Frontal cortex (tissue), 4 donors: ENCODE data around the gene IFT122. TPM values are rescaled to one million over a fixed set of nuclear protein-coding genes. Genes with fewer than 3 reads are reported as not detected.
"Not testable (repeated sequence)": the region's sequence is repeated elsewhere in the genome, so short reads cannot be mapped to it uniquely, and the experiment has no call there.

Source experiments
- DNase-seq, 2 donors: peaks; one replicate each; pipeline ENCODE4 v3.0.0; 2012; ENCODE audit warnings: low spot score in 2 of 2
- FAIRE-seq: peaks from 2 replicates; lab custom pipeline; 2012; peaks lifted over from hg19 to GRCh38; lab: Jason Lieb, UNC
- total RNA-seq: library from RNA; depleted of rRNA; stranded (reverse); fragments of >200 nt; gene quantifications from one replicate; pipeline ENCODE4 v1.2.3, GENCODE V29; 2014
- donor health status: control.
- donor health status: control.
- donor health status: control.

Gene IFT122
- total RNA-seq: 30.2 TPM

DNA sequence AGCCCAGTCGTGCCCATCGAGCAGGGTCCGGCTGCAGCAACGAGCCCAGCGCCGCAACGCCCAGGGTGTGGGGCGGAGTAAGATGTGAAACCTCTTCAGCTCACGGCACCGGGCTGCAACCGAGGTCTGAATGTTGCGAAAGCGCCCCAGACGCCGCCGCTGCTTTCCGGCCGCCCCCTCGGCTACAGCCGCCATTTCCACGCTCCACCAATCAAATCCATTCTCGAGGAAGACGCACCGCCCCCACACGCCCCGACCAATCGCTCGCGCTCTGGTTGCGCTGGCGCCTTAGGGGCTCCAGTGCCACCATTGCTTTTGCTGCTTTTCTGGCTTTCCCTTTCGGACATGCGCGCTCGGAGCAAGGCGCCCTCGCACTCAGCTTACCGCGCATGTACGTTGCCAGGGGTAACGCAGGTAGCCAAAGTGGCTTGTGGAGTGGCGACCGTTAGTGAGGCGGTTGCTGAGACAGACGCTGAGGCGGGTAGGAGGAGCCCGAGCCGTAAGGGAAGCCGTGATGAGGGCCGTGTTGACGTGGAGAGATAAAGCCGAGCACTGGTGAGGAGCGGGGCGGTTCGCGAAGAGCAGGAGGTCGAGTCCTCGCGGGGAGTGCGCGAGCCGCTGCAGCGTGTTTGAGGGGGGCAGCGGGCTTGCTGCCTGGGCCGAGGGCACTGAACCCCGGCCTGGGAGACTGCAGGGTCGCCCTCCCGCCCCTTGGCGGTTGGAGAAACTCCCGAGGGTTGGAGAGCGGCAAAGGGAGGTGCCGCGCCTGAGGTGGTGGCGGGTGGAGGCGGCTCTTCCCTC, at the start of gene IFT122, which contains the start of gene MBD4:
Gene IFT122 (plus strand): TSS at position 408 of the 801 bp plus-strand sequence. CDS start 107 bp downstream, at position 515.
Gene MBD4 (minus strand): TSS at position 132 of the 801 bp plus-strand sequence. CDS start 115 bp downstream, at position 17.
- FAIRE-seq: peak; percentile 61
- DNase-seq: peak; percentile 92 to 97

DNA sequence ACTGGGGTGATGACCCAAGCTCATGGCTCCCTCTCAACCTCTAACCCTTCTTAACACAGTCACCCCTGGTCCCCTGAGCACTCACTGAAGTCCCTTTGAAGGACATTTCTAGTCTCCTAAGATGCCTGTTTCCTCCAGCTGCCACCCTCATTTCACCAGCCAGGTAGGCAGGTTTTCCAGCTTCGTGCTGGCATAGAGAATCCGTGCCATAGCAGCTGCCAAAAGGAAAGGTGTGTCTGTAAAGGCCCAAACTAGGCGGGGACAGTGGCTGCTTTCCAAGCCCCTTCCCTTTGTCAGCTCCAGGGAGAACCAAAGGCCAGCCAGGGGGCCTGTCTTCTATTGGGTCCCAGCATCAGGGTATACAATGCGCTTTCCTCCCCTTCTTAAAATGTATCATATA, 48.4 kb upstream of the IFT122 start:
- DNase-seq, FAIRE-seq: not testable (repeated sequence)

DNA sequence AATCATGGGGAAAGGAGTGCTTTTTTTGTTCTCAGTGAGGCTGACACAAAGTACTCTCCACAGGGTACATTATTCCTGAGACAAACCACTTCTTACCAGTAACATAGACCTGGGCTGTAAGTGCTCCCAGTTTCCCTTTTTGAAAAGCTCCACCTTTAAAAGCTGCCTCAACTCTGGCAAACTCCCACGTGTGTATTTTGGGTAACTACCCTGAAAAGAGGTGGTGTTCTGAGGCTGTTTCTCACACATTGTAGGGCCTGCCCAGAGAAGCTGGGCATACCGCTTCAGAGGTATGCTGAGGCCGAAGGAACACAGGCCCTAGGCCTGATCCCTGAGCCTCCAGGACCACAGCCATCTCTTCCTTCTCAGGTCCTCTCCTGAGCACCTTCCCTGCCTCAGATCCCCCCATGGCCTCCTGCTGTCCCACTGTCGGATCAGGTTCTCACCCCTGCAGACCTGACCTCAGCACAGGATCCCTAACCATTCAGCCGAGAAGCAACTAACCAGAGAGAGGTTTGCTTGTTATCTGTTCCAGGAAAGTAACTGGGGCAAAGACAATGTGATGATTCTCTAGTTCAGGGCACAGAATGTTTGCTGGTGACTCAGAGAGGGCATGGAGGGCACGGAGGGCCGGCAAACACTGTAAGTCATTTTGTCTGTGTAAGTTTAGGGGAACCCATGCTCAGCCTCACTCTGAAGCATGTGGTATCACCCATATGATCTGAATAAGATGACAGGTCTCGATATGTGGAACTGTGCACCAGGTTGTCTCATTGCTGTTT, 47.7 kb upstream of the IFT122 start:
- not testable (repeated sequence) for FAIRE-seq, DNase-seq

DNA sequence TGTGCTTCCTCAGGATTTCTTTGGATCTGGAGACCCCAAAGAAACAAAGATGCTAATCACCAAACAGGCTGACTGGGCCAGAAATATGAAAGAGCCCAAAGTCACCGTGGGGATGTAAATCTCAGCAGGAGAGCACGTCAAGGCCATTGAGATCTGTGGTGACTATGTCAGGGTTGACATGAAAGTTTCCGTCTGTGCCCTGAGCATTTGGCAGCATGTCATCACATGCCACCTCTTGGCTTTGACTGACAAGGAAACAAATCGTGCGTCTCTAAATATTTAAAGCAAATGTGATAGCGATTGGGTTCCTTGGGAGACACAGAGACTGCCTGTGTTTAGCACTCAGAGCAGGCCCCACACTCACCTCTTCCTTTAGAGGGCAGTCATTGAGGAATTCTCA, 46.8 kb upstream of the IFT122 start:
- FAIRE-seq (no peak), DNase-seq (no peak)

GRCh38 chr3:129393760-129394564, 46.1 kb upstream of the IFT122 start:
- DNase-seq, FAIRE-seq: not testable (repeated sequence)

DNA sequence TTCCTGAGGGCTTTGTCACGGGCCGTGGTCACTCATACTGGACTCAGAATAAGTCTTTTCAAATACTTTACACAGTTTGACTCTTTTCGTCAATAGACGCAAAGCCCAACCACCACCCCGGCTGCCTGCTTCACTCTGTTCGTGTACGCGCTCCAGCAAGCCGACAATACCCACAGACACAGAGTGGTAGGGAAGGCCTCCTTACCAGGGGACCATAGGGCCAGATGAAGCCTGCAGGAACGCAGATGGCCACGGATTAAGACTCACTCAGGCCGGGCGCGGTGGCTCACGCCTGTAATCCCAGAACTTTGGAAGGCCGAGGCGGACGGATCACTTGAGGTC, 41.2 kb upstream of the IFT122 start:
- FAIRE-seq (no peak), DNase-seq (no peak)

GRCh38 chr3:129399145-129399894, 40.7 kb upstream of the IFT122 start:
- FAIRE-seq (peak; percentile 24), DNase-seq (peak; percentile 81 to 87)

- no peak for DNase-seq
- no peak for FAIRE-seq
Measured at GRCh38 chr3:129399895-129400357, 40.1 kb upstream of the IFT122 start.

DNA sequence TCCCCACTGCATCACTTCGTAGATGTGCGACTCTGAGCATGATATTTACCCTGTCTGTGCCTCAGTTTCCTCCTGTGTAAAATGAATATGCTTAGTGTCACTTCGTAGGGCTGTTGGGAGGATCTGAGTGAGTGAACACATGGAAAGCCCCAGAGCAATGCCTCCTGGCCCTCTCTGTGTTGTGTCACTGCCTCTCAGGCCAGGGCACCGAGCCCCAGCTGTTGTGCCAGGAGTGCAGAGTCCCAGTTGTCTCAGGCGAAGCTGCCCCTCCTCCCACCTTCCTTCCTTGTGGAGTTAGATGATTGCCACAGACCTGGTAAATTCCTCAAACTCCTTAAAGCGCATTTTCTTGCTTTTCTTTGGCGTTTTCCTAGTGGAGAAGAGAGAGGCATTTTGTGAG, 37.8 kb upstream of the IFT122 start:
- FAIRE-seq (no peak), DNase-seq (no peak)

- FAIRE-seq (no peak), DNase-seq (no peak)
Measured at GRCh38 chr3:129402616-129403015, 37.4 kb upstream of the IFT122 start.

GRCh38 chr3:129403450-129403849, 36.6 kb upstream of the IFT122 start:
- DNase-seq (no peak), FAIRE-seq (no peak)

DNA sequence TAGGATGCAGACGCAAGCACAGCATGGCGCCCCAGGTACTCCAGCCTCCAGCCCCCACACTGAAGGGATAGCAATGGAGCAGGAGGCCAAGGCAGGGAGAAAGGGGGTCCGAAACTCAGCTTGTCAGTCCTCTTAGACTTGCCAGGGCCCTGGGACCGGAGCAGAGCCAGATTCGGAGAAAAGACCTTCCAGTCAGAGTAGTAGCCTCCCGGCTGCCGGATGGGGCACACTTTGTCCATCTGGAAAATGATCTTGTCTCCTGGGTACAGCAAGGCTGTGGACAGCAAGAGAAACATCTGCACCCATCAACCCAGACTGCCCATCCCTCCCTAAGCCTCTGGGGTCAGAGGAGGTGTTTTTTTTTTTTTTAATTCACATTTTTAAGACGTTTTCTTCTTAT, 35.9 kb upstream of the IFT122 start:
- FAIRE-seq: no peak
- DNase-seq: no peak

DNA sequence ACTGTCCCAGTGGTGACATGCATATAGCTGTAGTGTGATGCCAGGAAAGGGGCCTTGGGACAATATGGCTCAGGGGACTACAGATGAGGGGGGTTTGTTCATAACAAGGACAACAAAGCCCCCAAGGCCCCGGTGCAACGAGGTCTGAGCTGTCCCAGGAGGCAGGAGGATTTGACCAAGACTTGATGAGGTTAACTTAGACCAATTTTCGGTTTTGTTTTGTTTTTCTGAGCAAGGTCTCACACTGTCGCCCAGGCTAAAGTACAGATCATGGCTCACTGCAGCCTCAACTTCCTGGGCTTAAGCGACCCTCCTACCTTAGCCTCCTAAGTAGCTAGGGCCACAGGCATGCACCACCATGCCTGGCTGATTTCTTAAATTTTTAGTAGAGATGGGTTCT, 35.4 kb upstream of the IFT122 start:
- FAIRE-seq: no peak

DNA sequence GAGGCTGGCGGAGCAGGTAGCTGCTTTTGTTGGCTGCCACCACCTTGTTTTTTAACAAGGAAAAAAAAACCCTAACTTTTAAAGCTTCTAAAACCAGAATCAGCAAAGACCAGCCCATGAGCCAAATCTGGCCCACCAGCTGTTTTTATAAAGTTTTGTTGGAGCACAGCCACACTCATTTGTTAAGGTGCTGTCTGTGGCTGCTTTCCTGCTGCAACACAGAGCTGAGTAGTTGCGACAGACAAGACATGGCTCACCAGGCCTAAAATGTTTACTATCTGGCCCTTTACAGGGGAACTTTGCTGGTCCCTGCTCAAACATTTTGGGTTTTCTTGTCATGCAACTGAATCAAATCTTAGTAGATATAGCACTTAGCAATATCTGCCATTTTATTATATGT, 30.5 kb upstream of the IFT122 start:
- FAIRE-seq (no peak), DNase-seq (no peak)

More for the DNA sequence above, 35.4 kb upstream of the IFT122 start:
- DNase-seq: no peak

- FAIRE-seq: no peak
Measured at GRCh38 chr3:129410971-129411370, 29.1 kb upstream of the IFT122 start.

DNA sequence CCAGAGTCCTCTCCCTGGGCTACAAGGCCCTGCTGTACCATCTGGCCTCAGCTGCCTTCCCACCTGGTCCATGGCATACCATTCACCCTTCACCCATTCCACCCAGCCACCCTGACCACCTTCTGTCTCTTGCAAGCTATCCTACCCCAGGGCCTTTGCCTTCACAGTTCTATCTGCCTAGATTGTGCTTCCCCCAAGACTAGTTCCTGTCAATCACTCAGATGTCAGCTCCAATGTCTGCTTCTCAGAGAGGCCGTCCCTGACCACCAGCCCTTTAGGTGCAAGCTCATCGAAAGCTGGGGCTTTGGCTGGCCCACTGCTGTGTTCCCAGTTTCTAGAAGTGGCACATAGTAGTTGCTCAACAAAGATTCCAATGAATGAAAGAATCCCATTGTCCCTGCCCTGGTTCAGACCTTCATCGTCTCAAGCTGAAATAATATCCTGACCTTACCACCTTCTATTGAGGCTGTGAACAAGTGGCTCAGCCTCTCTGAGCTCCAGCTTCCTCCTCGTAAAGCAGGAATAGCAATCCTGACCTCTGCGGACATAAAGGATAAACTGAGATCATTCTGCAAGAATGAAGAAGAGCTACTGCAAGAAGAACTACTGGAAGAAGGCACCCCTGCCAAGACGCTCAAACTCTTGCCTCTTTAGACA, 27.4 kb upstream of the IFT122 start:
- FAIRE-seq: no peak
- no peak for DNase-seq

More at GRCh38 chr3:129410971-129411370, 29.1 kb upstream of the IFT122 start:
- DNase-seq: no peak

- DNase-seq, FAIRE-seq: not testable (repeated sequence)
Measured at GRCh38 chr3:129413238-129413637, 26.8 kb upstream of the IFT122 start.

DNA sequence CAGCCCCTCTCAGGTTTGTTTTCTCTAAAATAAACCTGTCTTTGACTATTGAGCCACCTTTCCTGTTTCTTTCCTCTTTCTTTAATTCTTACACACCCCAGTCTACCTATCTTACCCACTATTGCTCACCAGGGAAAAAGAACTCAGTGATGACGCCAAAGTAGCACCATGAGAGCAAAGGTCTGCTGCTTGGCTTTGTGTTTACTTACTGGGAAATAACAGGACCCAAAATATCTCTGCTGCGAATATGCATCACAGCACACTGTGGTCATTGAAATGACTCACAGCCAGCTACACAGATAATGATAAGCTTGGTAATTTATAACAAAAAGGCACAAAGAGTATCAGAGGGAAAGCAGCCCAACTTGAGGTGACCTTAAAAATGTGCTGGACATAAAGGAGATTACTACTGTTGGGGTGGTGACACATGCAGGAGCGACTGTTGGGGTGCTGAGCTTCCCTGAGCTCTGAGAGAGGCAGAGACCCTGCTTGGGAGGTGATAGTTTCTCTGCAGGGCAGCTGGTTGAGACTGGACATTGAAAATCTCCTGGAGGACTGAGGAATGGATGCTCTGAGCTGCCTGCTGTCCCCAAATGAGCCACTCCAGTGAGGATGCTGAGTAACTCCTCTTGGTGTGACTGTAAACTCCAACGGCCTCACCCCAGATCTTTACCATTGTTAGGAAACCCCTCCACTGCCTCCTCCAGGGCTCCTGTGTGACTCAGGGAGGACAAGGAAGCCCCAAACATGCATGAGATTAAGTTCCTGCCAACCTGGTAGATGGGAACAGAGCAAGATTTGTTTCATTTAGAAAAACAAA, 26.1 kb upstream of the IFT122 start:
- no peak for DNase-seq
- no peak for FAIRE-seq
